SK-N-SH (cell line): ENCODE measurements around the gene TCP11L1.

Experiments used
- CTCF ChIP-seq: fragments of 200-600 bp; sonication (generic); IDR thresholded peaks from 2 replicates; pipeline ENCODE4 v1.6.1; 2017; ENCODE audit warnings: antibody characterized with exemption, mild to moderate bottlenecking, moderate library complexity
- EP300 ChIP-seq, 2 experiments: IDR thresholded peaks; 2 replicates each; pipeline versions ENCODE4 v1.4.0 to v1.6.1; 2012; ENCODE audit warnings: borderline replicate concordance in 1 of 2, low read depth in 1 of 2, low read length in 1 of 2

GRCh38 chr11:33044285-33044756, 4.9 kb downstream of the TCP11L1 start:
- TF ChIP-seq CTCF (no peak), EP300 (IDR thresholded peaks at IDR 0.05; ENCODE audit: borderline replicate concordance in 1 of 2, low read depth in 1 of 2, low read length in 1 of 2) (no peak)
